ENCODE data around the gene RAPGEF2. TPM values are rescaled to one million over a fixed set of nuclear protein-coding genes. Genes with fewer than 3 reads are reported as not detected.

Gene RAPGEF2
- polyA plus RNA-seq, 1 donor (not counting 4 experiments of a cell fraction or from before 2014, with no cell fraction given), result 23.8 TPM

GRCh38 chr4:159347813-159348212 is 244.9 kb downstream of the RAPGEF2 start:
- dilution Hi-C loops (cut with MboI; ENCODE audit: extremely low pct_ligation_motif_present, low sequenced_read_pairs), result no loop called here
- no peak overlapping the region for H3K9ac ChIP-seq (ENCODE audit: control insufficient read depth, extremely low read depth, insufficient read depth, low read length)
- H3K4me2 ChIP-seq (ENCODE audit: control insufficient read depth, extremely low read depth, insufficient read depth, low read depth, low read length), result no peak overlapping the region
- DNase-seq (ENCODE audit: low read depth, low spot score) (no peak), FAIRE-seq (no peak)
- H3K4me3 ChIP-seq (ENCODE audit: control insufficient read depth in 2 of 3, extremely low read depth in 1 of 3, insufficient read depth in 2 of 3, low read depth in 1 of 3, low read length in 3 of 3), result no peak overlapping the region
- H3K27me3 ChIP-seq (ENCODE audit: control insufficient read depth, extremely low read depth, insufficient read depth, low read length), result no peaks in the 10 kb centered on the region
- no peaks in the 10 kb centered on the region for H4K20me1 ChIP-seq (ENCODE audit: control insufficient read depth, extremely low read depth, insufficient read depth, low read length)
- peaks cover 17 to 19% of the 10 kb centered on the region in 2 experiments for H3K36me3 ChIP-seq (ENCODE audit: control insufficient read depth in 2 of 2, extremely low read depth in 1 of 2, insufficient read depth in 2 of 2, low read length in 2 of 2)
- H2AFZ ChIP-seq (ENCODE audit: control insufficient read depth, low read length), result no peak overlapping the region
- H3K4me1 ChIP-seq (ENCODE audit: control insufficient read depth, extremely low read depth, insufficient read depth, low read length), result no peaks in the 10 kb centered on the region
- H3K9me1 ChIP-seq (ENCODE audit: control insufficient read depth, extremely low read depth, insufficient read depth, low read length), result no peaks in the 10 kb centered on the region
- no peak overlapping the region for H3K27ac ChIP-seq (ENCODE audit: control insufficient read depth, insufficient read depth, low read length)
- H3K9me3 ChIP-seq (ENCODE audit: control insufficient read depth, low read depth, low read length), result no peaks in the 10 kb centered on the region
- TF ChIP-seq EZH2 (IDR thresholded peaks at IDR 0.05; ENCODE audit: low read length) (no peak), CTCF (optimal IDR thresholded peaks at IDR 0.05 in 1 of 3, IDR thresholded peaks at IDR 0.05 in 1 of 3, conservative IDR thresholded peaks at IDR 0.05 in 1 of 3; ENCODE audit: extremely low read depth in 1 of 3, insufficient read depth in 2 of 3, low read length in 3 of 3) (no peak)
- no peaks in the 10 kb centered on the region for H3K79me2 ChIP-seq (ENCODE audit: control insufficient read depth, insufficient read depth, low read length)

- dilution Hi-C loops (cut with MboI; ENCODE audit: extremely low pct_ligation_motif_present, low sequenced_read_pairs), result no loop called here
- H2AFZ ChIP-seq (ENCODE audit: control insufficient read depth, low read length), result no peak overlapping the region
- no peak overlapping the region for H3K4me2 ChIP-seq (ENCODE audit: control insufficient read depth, extremely low read depth, insufficient read depth, low read depth, low read length)
- H3K9me3 ChIP-seq (ENCODE audit: control insufficient read depth, low read depth, low read length), result no peaks in the 10 kb centered on the region
- no peaks in the 10 kb centered on the region for H3K9me1 ChIP-seq (ENCODE audit: control insufficient read depth, extremely low read depth, insufficient read depth, low read length)
- no peak overlapping the region for H3K4me3 ChIP-seq (ENCODE audit: control insufficient read depth in 2 of 3, extremely low read depth in 1 of 3, insufficient read depth in 2 of 3, low read depth in 1 of 3, low read length in 3 of 3)
- H3K27ac ChIP-seq (ENCODE audit: control insufficient read depth, insufficient read depth, low read length), result no peak overlapping the region
- no peaks in the 10 kb centered on the region for H4K20me1 ChIP-seq (ENCODE audit: control insufficient read depth, extremely low read depth, insufficient read depth, low read length)
- no peaks in the 10 kb centered on the region for H3K27me3 ChIP-seq (ENCODE audit: control insufficient read depth, extremely low read depth, insufficient read depth, low read length)
- H3K9ac ChIP-seq (ENCODE audit: control insufficient read depth, extremely low read depth, insufficient read depth, low read length), result no peak overlapping the region
- no peak for FAIRE-seq
- no peaks in the 10 kb centered on the region for H3K4me1 ChIP-seq (ENCODE audit: control insufficient read depth, extremely low read depth, insufficient read depth, low read length)
- no peak for TF ChIP-seq CTCF (optimal IDR thresholded peaks at IDR 0.05 in 1 of 3, IDR thresholded peaks at IDR 0.05 in 1 of 3, conservative IDR thresholded peaks at IDR 0.05 in 1 of 3; ENCODE audit: extremely low read depth in 1 of 3, insufficient read depth in 2 of 3, low read length in 3 of 3)
- no peak for TF ChIP-seq EZH2 (IDR thresholded peaks at IDR 0.05; ENCODE audit: low read length)
- no peak for DNase-seq (ENCODE audit: low read depth, low spot score)
- H3K79me2 ChIP-seq (ENCODE audit: control insufficient read depth, insufficient read depth, low read length), result no peaks in the 10 kb centered on the region
- peaks cover 12 to 17% of the 10 kb centered on the region in 2 experiments for H3K36me3 ChIP-seq (ENCODE audit: control insufficient read depth in 2 of 2, extremely low read depth in 1 of 2, insufficient read depth in 2 of 2, low read length in 2 of 2)
Measured at GRCh38 chr4:159349332-159349731, 246.5 kb downstream of the RAPGEF2 start.

Data from keratinocyte (primary cell).